Measurements from ENCODE around the gene TBX21.
"Not testable (repeated sequence)": the region's sequence is repeated elsewhere in the genome, so short reads cannot be mapped to it uniquely, and the experiment has no call there.

TBX21 gene

DNA sequence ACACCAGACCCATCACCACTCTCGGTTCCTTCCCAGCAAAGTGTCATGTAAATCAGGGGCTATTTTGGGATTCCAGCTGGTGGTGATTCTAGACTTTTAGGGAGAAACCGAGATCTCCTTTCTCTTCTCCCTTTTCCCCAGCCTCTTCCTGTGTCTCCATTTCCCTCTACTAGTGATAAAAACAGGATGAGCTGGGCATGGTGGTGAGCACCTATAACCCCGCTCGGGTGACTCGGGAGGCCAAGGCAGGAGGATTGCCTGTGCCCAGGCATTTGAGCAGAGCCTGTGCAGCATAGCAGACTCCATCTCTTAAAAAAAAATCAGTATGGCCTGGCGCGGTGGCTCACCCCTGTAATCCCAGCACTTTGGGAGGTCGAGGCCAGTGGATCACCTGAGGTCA lies 6.1 kb downstream of the TBX21 start:
- no peak for TF ChIP-seq GLIS1 (tag by site-specific recombination; IDR thresholded peaks at IDR 0.05)
- TF ChIP-seq, protein P1, sequence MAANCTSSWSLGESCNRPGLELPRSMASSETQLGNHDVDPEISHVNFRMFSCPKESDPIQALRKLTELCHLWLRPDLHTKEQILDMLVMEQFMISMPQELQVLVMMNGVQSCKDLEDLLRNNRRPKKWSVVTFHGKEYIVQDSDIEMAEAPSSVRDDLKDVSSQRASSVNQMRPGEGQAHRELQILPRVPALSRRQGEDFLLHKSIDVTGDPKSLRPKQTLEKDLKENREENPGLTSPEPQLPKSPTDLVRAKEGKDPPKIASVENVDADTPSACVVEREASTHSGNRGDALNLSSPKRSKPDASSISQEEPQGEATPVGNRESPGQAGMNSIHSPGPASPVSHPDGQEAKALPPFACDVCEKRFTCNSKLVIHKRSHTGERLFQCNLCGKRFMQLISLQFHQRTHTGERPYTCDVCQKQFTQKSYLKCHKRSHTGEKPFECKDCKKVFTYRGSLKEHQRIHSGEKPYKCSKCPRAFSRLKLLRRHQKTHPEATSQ (tag by site-specific recombination; IDR thresholded peaks at IDR 0.05) = no peak
- TF ChIP-seq, protein P2, sequence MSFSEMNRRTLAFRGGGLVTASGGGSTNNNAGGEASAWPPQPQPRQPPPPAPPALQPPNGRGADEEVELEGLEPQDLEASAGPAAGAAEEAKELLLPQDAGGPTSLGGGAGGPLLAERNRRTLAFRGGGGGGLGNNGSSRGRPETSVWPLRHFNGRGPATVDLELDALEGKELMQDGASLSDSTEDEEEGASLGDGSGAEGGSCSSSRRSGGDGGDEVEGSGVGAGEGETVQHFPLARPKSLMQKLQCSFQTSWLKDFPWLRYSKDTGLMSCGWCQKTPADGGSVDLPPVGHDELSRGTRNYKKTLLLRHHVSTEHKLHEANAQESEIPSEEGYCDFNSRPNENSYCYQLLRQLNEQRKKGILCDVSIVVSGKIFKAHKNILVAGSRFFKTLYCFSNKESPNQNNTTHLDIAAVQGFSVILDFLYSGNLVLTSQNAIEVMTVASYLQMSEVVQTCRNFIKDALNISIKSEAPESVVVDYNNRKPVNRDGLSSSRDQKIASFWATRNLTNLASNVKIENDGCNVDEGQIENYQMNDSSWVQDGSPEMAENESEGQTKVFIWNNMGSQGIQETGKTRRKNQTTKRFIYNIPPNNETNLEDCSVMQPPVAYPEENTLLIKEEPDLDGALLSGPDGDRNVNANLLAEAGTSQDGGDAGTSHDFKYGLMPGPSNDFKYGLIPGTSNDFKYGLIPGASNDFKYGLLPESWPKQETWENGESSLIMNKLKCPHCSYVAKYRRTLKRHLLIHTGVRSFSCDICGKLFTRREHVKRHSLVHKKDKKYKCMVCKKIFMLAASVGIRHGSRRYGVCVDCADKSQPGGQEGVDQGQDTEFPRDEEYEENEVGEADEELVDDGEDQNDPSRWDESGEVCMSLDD (tag by site-specific recombination; IDR thresholded peaks at IDR 0.05) = no peak
- no peak for TF ChIP-seq SCRT1 (tag by site-specific recombination; IDR thresholded peaks at IDR 0.05; ENCODE audit: borderline replicate concordance)
- no peak for TF ChIP-seq ZSCAN30 (tag by site-specific recombination; IDR thresholded peaks at IDR 0.05)
- TF ChIP-seq, protein P3, sequence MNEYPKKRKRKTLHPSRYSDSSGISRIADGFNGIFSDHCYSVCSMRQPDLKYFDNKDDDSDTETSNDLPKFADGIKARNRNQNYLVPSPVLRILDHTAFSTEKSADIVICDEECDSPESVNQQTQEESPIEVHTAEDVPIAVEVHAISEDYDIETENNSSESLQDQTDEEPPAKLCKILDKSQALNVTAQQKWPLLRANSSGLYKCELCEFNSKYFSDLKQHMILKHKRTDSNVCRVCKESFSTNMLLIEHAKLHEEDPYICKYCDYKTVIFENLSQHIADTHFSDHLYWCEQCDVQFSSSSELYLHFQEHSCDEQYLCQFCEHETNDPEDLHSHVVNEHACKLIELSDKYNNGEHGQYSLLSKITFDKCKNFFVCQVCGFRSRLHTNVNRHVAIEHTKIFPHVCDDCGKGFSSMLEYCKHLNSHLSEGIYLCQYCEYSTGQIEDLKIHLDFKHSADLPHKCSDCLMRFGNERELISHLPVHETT (tag by site-specific recombination; IDR thresholded peaks at IDR 0.05) = no peak
- TF ChIP-seq, protein P4, sequence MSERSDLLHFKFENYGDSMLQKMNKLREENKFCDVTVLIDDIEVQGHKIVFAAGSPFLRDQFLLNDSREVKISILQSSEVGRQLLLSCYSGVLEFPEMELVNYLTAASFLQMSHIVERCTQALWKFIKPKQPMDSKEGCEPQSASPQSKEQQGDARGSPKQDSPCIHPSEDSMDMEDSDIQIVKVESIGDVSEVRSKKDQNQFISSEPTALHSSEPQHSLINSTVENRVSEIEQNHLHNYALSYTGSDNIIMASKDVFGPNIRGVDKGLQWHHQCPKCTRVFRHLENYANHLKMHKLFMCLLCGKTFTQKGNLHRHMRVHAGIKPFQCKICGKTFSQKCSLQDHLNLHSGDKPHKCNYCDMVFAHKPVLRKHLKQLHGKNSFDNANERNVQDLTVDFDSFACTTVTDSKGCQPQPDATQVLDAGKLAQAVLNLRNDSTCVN (tag by site-specific recombination; optimal IDR thresholded peaks at IDR 0.05) = no peak
- TF ChIP-seq, protein P5, sequence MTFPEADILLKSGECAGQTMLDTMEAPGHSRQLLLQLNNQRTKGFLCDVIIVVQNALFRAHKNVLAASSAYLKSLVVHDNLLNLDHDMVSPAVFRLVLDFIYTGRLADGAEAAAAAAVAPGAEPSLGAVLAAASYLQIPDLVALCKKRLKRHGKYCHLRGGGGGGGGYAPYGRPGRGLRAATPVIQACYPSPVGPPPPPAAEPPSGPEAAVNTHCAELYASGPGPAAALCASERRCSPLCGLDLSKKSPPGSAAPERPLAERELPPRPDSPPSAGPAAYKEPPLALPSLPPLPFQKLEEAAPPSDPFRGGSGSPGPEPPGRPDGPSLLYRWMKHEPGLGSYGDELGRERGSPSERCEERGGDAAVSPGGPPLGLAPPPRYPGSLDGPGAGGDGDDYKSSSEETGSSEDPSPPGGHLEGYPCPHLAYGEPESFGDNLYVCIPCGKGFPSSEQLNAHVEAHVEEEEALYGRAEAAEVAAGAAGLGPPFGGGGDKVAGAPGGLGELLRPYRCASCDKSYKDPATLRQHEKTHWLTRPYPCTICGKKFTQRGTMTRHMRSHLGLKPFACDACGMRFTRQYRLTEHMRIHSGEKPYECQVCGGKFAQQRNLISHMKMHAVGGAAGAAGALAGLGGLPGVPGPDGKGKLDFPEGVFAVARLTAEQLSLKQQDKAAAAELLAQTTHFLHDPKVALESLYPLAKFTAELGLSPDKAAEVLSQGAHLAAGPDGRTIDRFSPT (tag by site-specific recombination; IDR thresholded peaks at IDR 0.05) = no peak
- TF ChIP-seq ZNF324 (tag by site-specific recombination; IDR thresholded peaks at IDR 0.05) = no peak
- no peak for TF ChIP-seq HOXC10 (CRISPR knock-in tag; IDR thresholded peaks at IDR 0.05)
- TF ChIP-seq ZNF335 (tag by site-specific recombination; conservative IDR thresholded peaks at IDR 0.05) = no peak
- TF ChIP-seq ZNF112 (tag by site-specific recombination; IDR thresholded peaks at IDR 0.05) = no peak
- TF ChIP-seq, protein P6, sequence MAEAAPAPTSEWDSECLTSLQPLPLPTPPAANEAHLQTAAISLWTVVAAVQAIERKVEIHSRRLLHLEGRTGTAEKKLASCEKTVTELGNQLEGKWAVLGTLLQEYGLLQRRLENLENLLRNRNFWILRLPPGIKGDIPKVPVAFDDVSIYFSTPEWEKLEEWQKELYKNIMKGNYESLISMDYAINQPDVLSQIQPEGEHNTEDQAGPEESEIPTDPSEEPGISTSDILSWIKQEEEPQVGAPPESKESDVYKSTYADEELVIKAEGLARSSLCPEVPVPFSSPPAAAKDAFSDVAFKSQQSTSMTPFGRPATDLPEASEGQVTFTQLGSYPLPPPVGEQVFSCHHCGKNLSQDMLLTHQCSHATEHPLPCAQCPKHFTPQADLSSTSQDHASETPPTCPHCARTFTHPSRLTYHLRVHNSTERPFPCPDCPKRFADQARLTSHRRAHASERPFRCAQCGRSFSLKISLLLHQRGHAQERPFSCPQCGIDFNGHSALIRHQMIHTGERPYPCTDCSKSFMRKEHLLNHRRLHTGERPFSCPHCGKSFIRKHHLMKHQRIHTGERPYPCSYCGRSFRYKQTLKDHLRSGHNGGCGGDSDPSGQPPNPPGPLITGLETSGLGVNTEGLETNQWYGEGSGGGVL (tag by site-specific recombination; IDR thresholded peaks at IDR 0.05) = no peak
- H3K4me1 ChIP-seq (ENCODE audit: control insufficient read depth, insufficient read depth, low read length) = no peaks in the 10 kb centered on the region
- no peak overlapping the region for H3K27ac ChIP-seq (ENCODE audit: extremely low read depth, low read depth, low read length)
- ChIA-PET POLR2A (no interaction called here), CTCF (interaction anchor here (0.7 to 1.1 kb wide), 2 partner anchors 10 to 17 kb away, joined by 3 read pairs; no protein-coding TSS in a partner anchor)
- no peaks in the 10 kb centered on the region for H3K36me3 ChIP-seq (ENCODE audit: control insufficient read depth in 2 of 2, insufficient read depth in 1 of 2, low read length in 2 of 2)
- H3K9me3 ChIP-seq (ENCODE audit: control insufficient read depth, insufficient read depth, low read depth, low read length) = no peaks in the 10 kb centered on the region
- no peak overlapping the region for H3K4me3 ChIP-seq (ENCODE audit: low read depth, low read length)

DNA sequence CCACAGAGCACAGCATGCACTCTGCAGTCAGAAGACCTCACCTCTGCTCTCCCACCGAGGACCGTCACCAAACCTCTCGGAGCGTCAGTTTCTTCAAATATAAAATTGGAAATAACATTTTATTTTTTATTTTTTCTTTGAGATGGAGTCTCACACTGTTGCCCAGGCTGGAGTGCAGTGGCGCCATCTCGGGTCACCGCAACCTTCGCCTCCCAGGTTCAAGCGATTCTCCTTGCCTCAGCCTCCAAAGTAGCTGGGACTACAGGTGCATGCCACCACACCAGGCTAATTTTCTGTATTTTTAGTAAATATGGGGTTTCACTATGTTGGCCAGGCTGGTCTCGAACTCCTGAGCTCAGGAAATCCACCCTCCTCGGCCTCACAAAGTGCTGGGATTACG lies 6.9 kb downstream of the TBX21 start:
- CTCF ChIA-PET = interaction anchor here (0.5 to 5.7 kb wide), 7 partner anchors 9 to 123 kb away, joined by 3 to 58 read pairs (median 4); no protein-coding TSS in a partner anchor
- H3K4me3 ChIP-seq (ENCODE audit: low read depth, low read length); H3K36me3 ChIP-seq (ENCODE audit: control insufficient read depth in 2 of 2, insufficient read depth in 1 of 2, low read length in 2 of 2); H3K4me1 ChIP-seq (ENCODE audit: control insufficient read depth, insufficient read depth, low read length); H3K9me3 ChIP-seq (ENCODE audit: control insufficient read depth, insufficient read depth, low read depth, low read length); POLR2A ChIA-PET; H3K27ac ChIP-seq (ENCODE audit: extremely low read depth, low read depth, low read length): not testable (repeated sequence)
- TF ChIP-seq ZNF121 (tag by site-specific recombination; IDR thresholded peaks at IDR 0.05) = peak; percentile 21; the same call in 1 of the 2 replicates

All from HEK293 (cell line).